CD14-positive monocyte (primary cell): ENCODE measurements around the gene TIAM2. TPM values are rescaled to one million over a fixed set of nuclear protein-coding genes. Genes with fewer than 3 reads are reported as not detected.

Experiments
- DNase-seq, 3 donors: peaks; one replicate each; pipeline ENCODE4 v3.0.0-alpha.2; 2011 to 2022
- H2AFZ ChIP-seq: 2 replicates; pipeline ENCODE4 v1.6.0; 2012; ENCODE audit warnings: mild to moderate bottlenecking, low read depth, low read length, inconsistent platforms; ENCODE audit not compliant: insufficient read depth, poor library complexity, severe bottlenecking
- H3K27ac ChIP-seq, 2 donors: 1 replicate in 1 of 2; 2 replicates in 1 of 2; pipeline ENCODE4 v1.5.1; 2012 to 2013; ENCODE audit warnings: low read length in 2 of 2, control low read depth in 1 of 2, inconsistent platforms in 1 of 2, low read depth in 1 of 2, mild to moderate bottlenecking in 1 of 2
- H3K27me3 ChIP-seq, 2 donors: one replicate each; pipeline versions ENCODE4 v1.6.0 to v1.6.1; 2011 to 2013; ENCODE audit warnings: low read length in 2 of 2; ENCODE audit not compliant: control insufficient read depth in 2 of 2, insufficient read depth in 2 of 2
- H3K36me3 ChIP-seq, 2 donors: replicated peaks in 1 of 2; 1 replicate in 1 of 2; 2 replicates in 1 of 2; pipeline versions ENCODE4 v1.5.1 to v1.6.1; 2012 to 2013; ENCODE audit warnings: low read length in 2 of 2, control low read depth in 1 of 2, inconsistent platforms in 1 of 2, mild to moderate bottlenecking in 1 of 2; ENCODE audit not compliant: insufficient read depth in 2 of 2, control insufficient read depth in 1 of 2
- H3K4me1 ChIP-seq, 2 donors: 1 replicate in 1 of 2; 2 replicates in 1 of 2; pipeline versions ENCODE4 v1.5.1 to v1.6.1; 2012 to 2013; ENCODE audit warnings: low read length in 2 of 2, control low read depth in 1 of 2, inconsistent platforms in 1 of 2, mild to moderate bottlenecking in 1 of 2, moderate library complexity in 1 of 2; ENCODE audit not compliant: insufficient read depth in 2 of 2, control insufficient read depth in 1 of 2
- H3K4me2 ChIP-seq: replicated peaks from 2 replicates; pipeline ENCODE3; 2012; ENCODE audit warnings: low read length, moderate library complexity, mild to moderate bottlenecking; ENCODE audit not compliant: poor library complexity, severe bottlenecking; ENCODE audit errors: extremely low read depth
- H3K4me3 ChIP-seq, 3 experiments: fragments of 200-600 bp in 1 of 3; sonication (generic) in 1 of 3; replicated peaks in 1 of 3; 1 replicate in 2 of 3; 2 replicates in 1 of 3; pipeline ENCODE4 v1.5.1; 2011 to 2013; ENCODE audit warnings: low read length in 3 of 3, mild to moderate bottlenecking in 3 of 3, control low read depth in 2 of 3, low read depth in 2 of 3, inconsistent platforms in 1 of 3, moderate library complexity in 1 of 3
- H3K79me2 ChIP-seq: 2 replicates; pipeline ENCODE4 v1.6.0; 2012; ENCODE audit warnings: mild to moderate bottlenecking, control low read depth, inconsistent platforms, low read length, moderate library complexity; ENCODE audit not compliant: insufficient read depth
- H3K9ac ChIP-seq: 2 replicates; pipeline ENCODE4 v1.6.0; 2017; ENCODE audit warnings: low read length, mild to moderate bottlenecking; ENCODE audit not compliant: insufficient read depth, poor library complexity, severe bottlenecking
- H3K9me3 ChIP-seq, 2 donors: replicated peaks in 1 of 2; 1 replicate in 1 of 2; 2 replicates in 1 of 2; pipeline versions ENCODE4 v1.5.1 to v1.6.1; 2012 to 2013; ENCODE audit warnings: low read length in 2 of 2, control low read depth in 1 of 2; ENCODE audit not compliant: control insufficient read depth in 1 of 2, insufficient read depth in 1 of 2
- H4K20me1 ChIP-seq: 2 replicates; pipeline ENCODE4 v1.6.0; 2012; ENCODE audit warnings: mild to moderate bottlenecking, low read length, control low read depth, moderate library complexity; ENCODE audit not compliant: insufficient read depth
- H3K27ac Mint-ChIP-seq, 7 donors: one replicate each; pipeline ENCODE4 v1.8.0; 2020; ENCODE audit warnings: mild to moderate bottlenecking in 7 of 7, mixed read lengths in 7 of 7, moderate library complexity in 6 of 7, inconsistent platforms in 2 of 7
- H3K27me3 Mint-ChIP-seq, 3 donors: one replicate each; pipeline ENCODE4 v1.8.0; 2021 to 2022; ENCODE audit warnings: low read depth in 3 of 3, mild to moderate bottlenecking in 3 of 3, mixed read lengths in 3 of 3, moderate library complexity in 3 of 3, inconsistent platforms in 1 of 3
- H3K36me3 Mint-ChIP-seq, 2 donors: one replicate each; pipeline ENCODE4 v1.8.0; 2020; ENCODE audit warnings: mixed read lengths in 2 of 2, inconsistent platforms in 1 of 2, mild to moderate bottlenecking in 1 of 2
- H3K4me1 Mint-ChIP-seq: one replicate; pipeline ENCODE4 v1.8.0; 2020; ENCODE audit warnings: mild to moderate bottlenecking, mixed read lengths
- H3K4me3 Mint-ChIP-seq, 2 donors: one replicate each; pipeline ENCODE4 v1.8.0; 2020; ENCODE audit warnings: mild to moderate bottlenecking in 2 of 2, mixed read lengths in 2 of 2, moderate library complexity in 1 of 2
- H3K9me3 Mint-ChIP-seq, 7 donors: one replicate each; pipeline ENCODE4 v1.8.0; 2020 to 2022; ENCODE audit warnings: mixed read lengths in 7 of 7, mild to moderate bottlenecking in 6 of 7, moderate library complexity in 6 of 7, inconsistent platforms in 2 of 7
- WGBS: methylation state at CpG from one replicate; pipeline ENCODE4 v1.1.5; 2013; ENCODE audit warnings: missing lambda C conversion rate; ENCODE audit not compliant: insufficient coverage; 5-methylcytosine and 5-hydroxymethylcytosine counted together
- intact Hi-C, 2 donors: fragments of 100-400 bp; cut with micrococcal nuclease; formaldehyde crosslinking; loops; one replicate each; pipeline versions ENCODE4 v1.15.0 to v1.15.1; 2023
- polyA plus RNA-seq, 3 donors: library from polyadenylated mRNA; depleted of rRNA in 1 of 3; unstranded in 2 of 3; stranded (reverse) in 1 of 3; fragments of 300-500 nt in 2 of 3; fragments of >200 nt in 1 of 3; fragmentation: Illumina TruSeq in 2 of 3; gene quantifications; 1 replicate in 2 of 3; 2 replicates in 1 of 3; pipeline ENCODE4 v1.2.3, GENCODE V29; 2012 to 2021
- TF ChIP-seq, protein P1 (sequence below): fragments of 200-600 bp; IDR thresholded peaks from one replicate; pipeline ENCODE4 v1.8.0; 2022; ENCODE audit warnings: antibody characterized with exemption, mild to moderate bottlenecking

TIAM2 gene
- polyA plus RNA-seq, 3 donors = 0.25 to 4.2 (median 0.67) TPM

DNA sequence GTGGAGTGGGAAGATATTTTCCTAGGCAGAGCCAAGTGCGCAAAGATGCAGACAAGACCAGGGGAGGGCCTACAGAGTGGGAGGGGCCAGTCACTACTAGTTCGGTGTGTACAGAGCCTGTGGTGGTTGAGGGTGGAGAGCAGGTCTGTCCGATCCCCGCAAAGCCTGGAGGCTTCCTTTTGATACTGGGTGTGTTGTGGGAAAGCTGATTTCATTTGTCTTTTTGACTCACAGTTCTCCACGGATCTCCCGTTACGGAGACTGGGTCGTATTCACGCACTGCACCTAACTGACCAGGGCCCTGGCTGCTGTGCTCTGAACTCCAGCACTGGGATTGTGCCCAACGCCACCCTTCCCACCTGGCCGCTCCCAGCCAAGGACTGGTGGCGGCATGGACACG, 1.4 kb upstream of the TIAM2 start:
- Histone ChIP-seq H4K20me1 (no peaks in the 10 kb centered on the region), H3K9me3 (no peaks in the 10 kb centered on the region), H2AFZ (no peak overlapping the region), H3K79me2 (no peaks in the 10 kb centered on the region), H3K4me2 (no peak overlapping the region), H3K27ac (no peak overlapping the region), H3K9ac (no peak overlapping the region), H3K36me3 (no peaks in the 10 kb centered on the region), H3K27me3 (peaks cover 20 to 29% of the 10 kb centered on the region in 2 donors), H3K4me1 (no peaks in the 10 kb centered on the region), H3K4me3 (no peak overlapping the region)
- Mint-ChIP-seq H3K9me3 (peaks cover 0 to 13% (median 4%) of the 10 kb centered on the region in 7 donors), H3K36me3 (no peaks in the 10 kb centered on the region), H3K4me1 (peaks cover 3% of the 10 kb centered on the region), H3K27me3 (peaks cover 34 to 44% (median 36%) of the 10 kb centered on the region in 3 donors), H3K27ac (no peak overlapping the region), H3K4me3 (no peak overlapping the region)
- TF ChIP-seq, protein P1, sequence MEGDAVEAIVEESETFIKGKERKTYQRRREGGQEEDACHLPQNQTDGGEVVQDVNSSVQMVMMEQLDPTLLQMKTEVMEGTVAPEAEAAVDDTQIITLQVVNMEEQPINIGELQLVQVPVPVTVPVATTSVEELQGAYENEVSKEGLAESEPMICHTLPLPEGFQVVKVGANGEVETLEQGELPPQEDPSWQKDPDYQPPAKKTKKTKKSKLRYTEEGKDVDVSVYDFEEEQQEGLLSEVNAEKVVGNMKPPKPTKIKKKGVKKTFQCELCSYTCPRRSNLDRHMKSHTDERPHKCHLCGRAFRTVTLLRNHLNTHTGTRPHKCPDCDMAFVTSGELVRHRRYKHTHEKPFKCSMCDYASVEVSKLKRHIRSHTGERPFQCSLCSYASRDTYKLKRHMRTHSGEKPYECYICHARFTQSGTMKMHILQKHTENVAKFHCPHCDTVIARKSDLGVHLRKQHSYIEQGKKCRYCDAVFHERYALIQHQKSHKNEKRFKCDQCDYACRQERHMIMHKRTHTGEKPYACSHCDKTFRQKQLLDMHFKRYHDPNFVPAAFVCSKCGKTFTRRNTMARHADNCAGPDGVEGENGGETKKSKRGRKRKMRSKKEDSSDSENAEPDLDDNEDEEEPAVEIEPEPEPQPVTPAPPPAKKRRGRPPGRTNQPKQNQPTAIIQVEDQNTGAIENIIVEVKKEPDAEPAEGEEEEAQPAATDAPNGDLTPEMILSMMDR = no peak
- intact Hi-C loops = no loop called here
- 97% methylated on average over 12 of the region's 13 CpGs for WGBS
- no peak for DNase-seq

DNA sequence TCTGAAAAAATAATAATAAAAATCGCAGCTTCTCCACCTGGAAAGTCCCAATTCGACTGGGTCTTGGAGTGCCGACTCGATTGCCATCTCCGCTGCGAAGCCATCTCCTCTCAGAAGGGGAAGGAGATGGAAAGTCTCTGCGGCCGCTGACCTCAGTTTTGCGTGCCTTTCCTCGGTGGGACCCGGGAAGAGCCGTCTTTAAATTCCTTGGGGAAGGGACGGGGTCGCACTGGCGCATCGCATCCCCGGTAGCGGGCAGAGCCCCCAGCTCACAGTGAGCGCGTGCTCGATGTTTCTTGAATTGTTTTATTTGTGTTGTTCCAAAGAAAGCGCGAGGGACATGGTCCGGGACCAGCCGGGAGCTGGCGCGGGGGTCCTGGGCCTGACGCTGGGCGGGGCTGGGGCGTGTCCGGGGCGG, 270 bp upstream of the TIAM2 start:
- intact Hi-C loops = no loop called here

More for the DNA sequence above, 270 bp upstream of the TIAM2 start:
- no peak for DNase-seq
- H2AFZ ChIP-seq = no peak overlapping the region
- H3K27me3 ChIP-seq = peaks cover 20 to 29% of the 10 kb centered on the region in 2 donors
- no peaks in the 10 kb centered on the region for H3K79me2 ChIP-seq
- peak overlapping the region; percentile 63 for H3K4me2 ChIP-seq
- Mint-ChIP-seq H3K4me1 (peaks cover 3% of the 10 kb centered on the region), H3K4me3 (peak overlapping the region in 1 of 2 donors; percentile 82), H3K27ac (no peak overlapping the region), H3K36me3 (no peaks in the 10 kb centered on the region), H3K9me3 (peaks cover 0 to 9% (median 4%) of the 10 kb centered on the region in 7 donors), H3K27me3 (peaks cover 34 to 44% (median 35%) of the 10 kb centered on the region in 3 donors)
- no peak overlapping the region for H3K27ac ChIP-seq
- TF ChIP-seq, protein P1 = no peak
- H3K4me1 ChIP-seq = no peaks in the 10 kb centered on the region
- no peak overlapping the region for H3K9ac ChIP-seq
- H3K36me3 ChIP-seq = no peaks in the 10 kb centered on the region
- H3K9me3 ChIP-seq = no peaks in the 10 kb centered on the region
- no peaks in the 10 kb centered on the region for H4K20me1 ChIP-seq
- H3K4me3 ChIP-seq = no peak overlapping the region
- WGBS = 9% methylated on average over 29 of the region's 32 CpGs
